SK-N-SH (cell line): Measurements from ENCODE around the gene IPO9. TPM values are rescaled to one million over a fixed set of nuclear protein-coding genes. Genes with fewer than 3 reads are reported as not detected.

ENCODE experiments used
- CTCF ChIA-PET: fragments of 300-600, 350-600 bp; formaldehyde crosslinking; extraction: SDS; loops from one replicate; lab custom pipeline; 2021; lab: Yijun Ruan, JAX
- POLR2A ChIA-PET: fragments of 350-600 bp; sonication (Branson Sonifier 250); formaldehyde crosslinking; extraction: SDS; loops from one replicate; lab custom pipeline; 2020; ENCODE audit warnings: antibody characterized with exemption, inconsistent platforms; lab: Yijun Ruan, JAX
- DNase-seq: peaks from one replicate; pipeline ENCODE4 v3.0.0; 2012
- H2AFZ ChIP-seq: fragments of 200-600 bp; sonication (generic); 2 replicates; pipeline ENCODE4 v1.8.1; 2016; ENCODE audit warnings: antibody characterized with exemption, mild to moderate bottlenecking, low read depth
- H3F3A ChIP-seq: fragments of 200-600 bp; sonication (generic); replicated peaks from 2 replicates; pipeline ENCODE3; 2016; ENCODE audit warnings: antibody characterized with exemption, mild to moderate bottlenecking; ENCODE audit not compliant: insufficient read depth
- H3K27ac ChIP-seq, 2 experiments: fragments of 200-500 bp in 1 of 2; fragments of 200-600 bp in 1 of 2; sonication (Bioruptor generic) in 1 of 2; sonication (generic), shearing (Covaris generic) in 1 of 2; 2 replicates each; pipeline versions ENCODE4 v1.5.1 to v1.6.1; 2014 to 2016; ENCODE audit warnings: low read depth in 2 of 2, inconsistent platforms in 1 of 2, low read length in 1 of 2, mild to moderate bottlenecking in 1 of 2, mixed read lengths in 1 of 2
- H3K27me3 ChIP-seq: fragments of 200-600 bp; sonication (generic), shearing (Covaris generic); 2 replicates; pipeline ENCODE4 v1.6.1; 2016; ENCODE audit warnings: mixed run types; ENCODE audit not compliant: insufficient read depth
- H3K36me3 ChIP-seq, 2 experiments: fragments of 200-500 bp in 1 of 2; fragments of 200-600 bp in 1 of 2; sonication (Bioruptor generic) in 1 of 2; sonication (generic) in 1 of 2; replicated peaks in 1 of 2; 2 replicates each; pipeline versions ENCODE3 to v1.5.1; 2014 to 2016; ENCODE audit warnings: low read length in 1 of 2, mild to moderate bottlenecking in 1 of 2; ENCODE audit not compliant: insufficient read depth in 2 of 2, control insufficient read depth in 1 of 2
- H3K4me1 ChIP-seq, 2 experiments: fragments of 200-500 bp in 1 of 2; fragments of 200-600 bp in 1 of 2; sonication (Bioruptor generic) in 1 of 2; sonication (generic), shearing (Covaris generic) in 1 of 2; 2 replicates each; pipeline versions ENCODE4 v1.5.1 to v1.6.1; 2014 to 2016; ENCODE audit warnings: low read depth in 1 of 2, low read length in 1 of 2, mixed run types in 1 of 2; ENCODE audit not compliant: insufficient read depth in 2 of 2, control insufficient read depth in 1 of 2
- H3K4me2 ChIP-seq: fragments of 200-600 bp; sonication (generic), shearing (Covaris generic); 2 replicates; pipeline ENCODE4 v1.6.1; 2017; ENCODE audit warnings: mixed run types
- H3K4me3 ChIP-seq, 2 experiments: fragments of 200-500 bp in 1 of 2; fragments of 200-600 bp in 1 of 2; sonication (Bioruptor generic) in 1 of 2; sonication (generic), shearing (Covaris generic) in 1 of 2; 2 replicates each; pipeline versions ENCODE4 v1.5.1 to v1.8.1; 2014 to 2016; ENCODE audit warnings: low read depth in 2 of 2, inconsistent platforms in 1 of 2, low read length in 1 of 2, mild to moderate bottlenecking in 1 of 2, mixed read lengths in 1 of 2, moderate library complexity in 1 of 2
- H3K79me2 ChIP-seq: fragments of 200-600 bp; sonication (generic); 2 replicates; pipeline ENCODE4 v1.8.1; 2017; ENCODE audit warnings: mild to moderate bottlenecking; ENCODE audit not compliant: insufficient read depth
- H3K9ac ChIP-seq: fragments of 200-600 bp; sonication (generic); 2 replicates; pipeline ENCODE4 v1.6.1; 2017; ENCODE audit warnings: mixed run types
- H3K9me2 ChIP-seq: fragments of 200-600 bp; sonication (generic); 2 replicates; pipeline ENCODE4 v1.6.1; 2017; ENCODE audit warnings: mixed run types
- H3K9me3 ChIP-seq: fragments of 200-600 bp; sonication (generic); 2 replicates; pipeline ENCODE4 v1.6.1; 2017; ENCODE audit warnings: mixed run types, mild to moderate bottlenecking, moderate library complexity
- H4K20me1 ChIP-seq: fragments of 200-600 bp; sonication (generic); 2 replicates; pipeline ENCODE4 v1.6.1; 2017; ENCODE audit warnings: mild to moderate bottlenecking, mixed run types; ENCODE audit not compliant: insufficient read depth
- CHD2 ChIP-seq: fragments of 150-350 bp; IDR thresholded peaks from 2 replicates; pipeline ENCODE4 v1.6.1; 2018; ENCODE audit warnings: low read length; ENCODE audit not compliant: partially characterized antibody
- EP300 ChIP-seq, 2 experiments: IDR thresholded peaks; 2 replicates each; pipeline versions ENCODE4 v1.4.0 to v1.6.1; 2012; ENCODE audit warnings: borderline replicate concordance in 1 of 2, low read depth in 1 of 2, low read length in 1 of 2
- EZH2phosphoT487 ChIP-seq: fragments of 200-600 bp; sonication (generic); IDR thresholded peaks from 2 replicates; pipeline ENCODE4 v1.6.1; 2017; ENCODE audit warnings: low read depth, mixed run types, mild to moderate bottlenecking, antibody characterized with exemption, moderate library complexity, borderline replicate concordance
- FOSL2 ChIP-seq: IDR thresholded peaks from 2 replicates; pipeline ENCODE4 v1.4.0; 2012; ENCODE audit warnings: low read depth, mild to moderate bottlenecking, moderate library complexity, borderline replicate concordance
- FOXJ3 ChIP-seq: sonication (generic); formaldehyde crosslinking; IDR thresholded peaks from 2 replicates; pipeline ENCODE4 v1.5.1; 2020; ENCODE audit warnings: mild to moderate bottlenecking, missing genetic modification reagents
- FOXM1 ChIP-seq: IDR thresholded peaks from 2 replicates; pipeline ENCODE4 v1.4.0; 2012; ENCODE audit warnings: low read depth, mild to moderate bottlenecking
- IRF3 ChIP-seq: fragments of 150-350 bp; IDR thresholded peaks from 2 replicates; pipeline ENCODE4 v1.6.1; 2016; ENCODE audit warnings: mild to moderate bottlenecking, low read depth, low read length
- JUND ChIP-seq: IDR thresholded peaks from 2 replicates; pipeline ENCODE4 v1.4.0; 2012
- MAX ChIP-seq: IDR thresholded peaks from 2 replicates; pipeline ENCODE4 v1.4.0; 2012; ENCODE audit warnings: low read depth
- MEF2A ChIP-seq: IDR thresholded peaks from 2 replicates; pipeline ENCODE4 v1.4.0; 2012; ENCODE audit warnings: low read depth, borderline replicate concordance
- MXI1 ChIP-seq: IDR thresholded peaks from 2 replicates; pipeline ENCODE4 v1.6.1; 2012; ENCODE audit warnings: mild to moderate bottlenecking, low read depth, low read length, improper control_type of control experiment
- NRF1 ChIP-seq: IDR thresholded peaks from 2 replicates; pipeline ENCODE4 v1.6.1; 2012; ENCODE audit warnings: low read depth, mild to moderate bottlenecking, low read length
- REST ChIP-seq: IDR thresholded peaks from 2 replicates; pipeline ENCODE4 v1.6.1; 2012; ENCODE audit warnings: mild to moderate bottlenecking, low read depth, low read length, moderate library complexity
- TCF12 ChIP-seq: IDR thresholded peaks from 2 replicates; pipeline ENCODE4 v1.4.0; 2012
- TEAD4 ChIP-seq: IDR thresholded peaks from 2 replicates; pipeline ENCODE4 v1.4.0; 2012; ENCODE audit warnings: mild to moderate bottlenecking, borderline replicate concordance; ENCODE audit not compliant: insufficient read depth
- USF2 ChIP-seq: fragments of 150-350 bp; IDR thresholded peaks from 2 replicates; pipeline ENCODE4 v1.6.1; 2017; ENCODE audit warnings: antibody characterized with exemption, low read length, low read depth, borderline replicate concordance
- ZBTB33 ChIP-seq: IDR thresholded peaks from 2 replicates; pipeline ENCODE4 v1.4.0; 2012; ENCODE audit warnings: low read depth, borderline replicate concordance
- WGBS: methylation state at CpG from one replicate; pipeline ENCODE4 v1.1.6; 2017; ENCODE audit warnings: low lambda C conversion rate; 5-methylcytosine and 5-hydroxymethylcytosine counted together
- polyA plus RNA-seq, 3 experiments: library from polyadenylated mRNA; depleted of rRNA; stranded (reverse); fragments of >200 nt; gene quantifications; 2 replicates each; pipeline ENCODE4 v1.2.3, GENCODE V29; 2012

The IPO9 gene
- polyA plus RNA-seq, 1 of the 3 experiments (the other 2 are of a cell fraction), result 24.5 TPM

- TF ChIP-seq ZBTB33 (no peak), MXI1 (no peak), NRF1 (no peak), TCF12 (no peak), REST (no peak), USF2 (no peak)
Observed at GRCh38 chr1:201859424-201859823, 30.5 kb downstream of the IPO9 start (continued).

GRCh38 chr1:201861448-201861847, 32.5 kb downstream of the IPO9 start:
- Histone ChIP-seq H3K27ac (no peak overlapping the region), H3K79me2 (peaks cover 6% of the 10 kb centered on the region; the same call in 1 of the 2 replicates), H3K9me2 (no peaks in the 10 kb centered on the region), H3K4me2 (no peak overlapping the region), H3F3A (peaks cover 5% of the 10 kb centered on the region), H3K9me3 (no peaks in the 10 kb centered on the region), H3K9ac (no peak overlapping the region), H3K4me1 (no peaks in the 10 kb centered on the region; a peak in 1 of 4 replicates), H3K36me3 (peaks cover 54 to 75% of the 10 kb centered on the region in 2 experiments), H3K27me3 (no peaks in the 10 kb centered on the region), H4K20me1 (no peaks in the 10 kb centered on the region), H2AFZ (no peak overlapping the region), H3K4me3 (no peak overlapping the region)
- 98% methylated on average over 7 of the region's 7 CpGs for WGBS
- DNase-seq, result no peak
- ChIA-PET CTCF (interaction anchor here (1.4 to 2.0 kb wide), 3 partner anchors 15 to 34 kb away, joined by 3 to 7 read pairs (median 5); no protein-coding TSS in a partner anchor), POLR2A (no interaction called here)
- TF ChIP-seq MEF2A, result no peak

- H3K9me2 ChIP-seq, result no peaks in the 10 kb centered on the region
- no peak overlapping the region for H3K4me2 ChIP-seq
- H3K36me3 ChIP-seq, result peaks cover 74 to 85% of the 10 kb centered on the region in 2 experiments
- ChIA-PET CTCF (interaction anchor here (4.7 to 16.1 kb wide), 2 partner anchors 8 to 23 kb away, joined by 29 to 222 read pairs; partner anchors contain the start of gene SHISA4), POLR2A (no interaction called here)
- H3K4me1 ChIP-seq, result no peaks in the 10 kb centered on the region
- no peak overlapping the region for H3K4me3 ChIP-seq
- DNase-seq, result no peak
- 95% methylated on average over 10 of the region's 10 CpGs for WGBS
- no peak overlapping the region for H2AFZ ChIP-seq
- no peak overlapping the region for H3K27ac ChIP-seq
- H3K79me2 ChIP-seq, result 0 out of 2 replicates have a peak, but pooled peaks cover 3% of the 10 kb centered on the region
- H3K27me3 ChIP-seq, result no peaks in the 10 kb centered on the region
- H4K20me1 ChIP-seq, result no peaks in the 10 kb centered on the region
- H3K9me3 ChIP-seq, result no peaks in the 10 kb centered on the region
- H3F3A ChIP-seq, result peaks cover 27% of the 10 kb centered on the region
- no peak overlapping the region for H3K9ac ChIP-seq
- TF ChIP-seq IRF3 (no peak), MAX (no peak), EZH2phosphoT487 (no peak), FOXJ3 (CRISPR knock-in tag) (no peak), JUND (no peak), MEF2A (no peak), FOSL2 (no peak), EP300 (IDR thresholded peaks at IDR 0.05; ENCODE audit: borderline replicate concordance in 1 of 2, low read depth in 1 of 2, low read length in 1 of 2) (no peak), TEAD4 (no peak), FOXM1 (no peak), CHD2 (no peak)
Observed at GRCh38 chr1:201870397-201870796, 41.4 kb downstream of the IPO9 start.
